ENCODE data around the gene OIT3.

Gene OIT3

DNA sequence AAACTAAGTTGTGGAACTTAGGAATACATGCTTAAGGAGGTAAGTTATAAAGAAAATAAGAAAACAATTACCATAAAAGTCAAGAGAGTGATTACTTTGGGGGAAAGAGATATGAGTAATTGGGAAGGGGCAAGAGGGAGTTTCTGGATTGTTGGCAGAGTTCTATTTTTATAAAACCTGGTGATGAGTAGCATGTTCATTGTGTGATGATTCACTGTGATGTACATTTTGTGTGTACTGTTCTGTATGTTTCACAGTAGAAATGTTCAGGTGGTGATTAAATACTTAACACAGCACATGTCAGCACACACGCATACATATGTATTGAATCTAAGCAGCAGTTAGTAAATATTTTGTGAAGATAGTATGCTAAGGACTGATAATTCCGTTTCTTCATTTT lies 9.7 kb upstream of the OIT3 start:
- ChIA-PET CTCF (interaction anchor here (0.5 kb wide), 1 partner anchor 104 kb away, joined by 3 read pairs; no protein-coding TSS in a partner anchor), POLR2A (no interaction called here)
- Histone ChIP-seq H3K27ac (ENCODE audit: extremely low read depth, low read depth, low read length) (no peak overlapping the region), H3K36me3 (ENCODE audit: control insufficient read depth in 2 of 2, insufficient read depth in 1 of 2, low read length in 2 of 2) (peaks cover 0 to 18% of the 10 kb centered on the region in 2 experiments; a peak in 1 of 3 replicates), H3K4me1 (ENCODE audit: control insufficient read depth, insufficient read depth, low read length) (no peaks in the 10 kb centered on the region), H3K4me3 (ENCODE audit: low read depth, low read length) (no peak overlapping the region), H3K9me3 (ENCODE audit: control insufficient read depth, insufficient read depth, low read depth, low read length) (no peaks in the 10 kb centered on the region)
- no peak for TF ChIP-seq HOXD13 (CRISPR knock-in tag; IDR thresholded peaks at IDR 0.05; ENCODE audit: borderline replicate concordance)

DNA sequence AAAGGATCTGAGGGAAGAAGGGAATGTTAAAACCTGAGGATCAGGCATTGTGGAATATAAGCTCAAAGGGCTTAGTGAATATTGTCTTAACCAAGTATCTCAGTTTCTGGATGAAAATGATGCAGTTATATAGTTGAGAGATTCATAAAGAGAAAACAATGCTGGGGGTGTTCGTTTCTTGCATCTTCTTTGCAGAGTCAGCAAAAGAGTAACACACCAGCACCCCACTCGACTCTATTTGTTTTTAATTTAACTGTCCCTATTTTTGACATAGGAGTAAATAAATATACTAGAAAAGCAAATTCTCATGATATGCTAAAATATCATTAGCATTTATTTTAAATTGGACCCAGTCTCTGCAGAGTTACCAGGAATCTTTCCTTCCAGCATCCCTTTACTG lies 7.6 kb upstream of the OIT3 start:
- TF ChIP-seq ZNF558 (tag by site-specific recombination; IDR thresholded peaks at IDR 0.05) (no peak), ZNF24 (tag by site-specific recombination; IDR thresholded peaks at IDR 0.05) (no peak), ZNF354C (tag by site-specific recombination; IDR thresholded peaks at IDR 0.05; ENCODE audit: borderline replicate concordance, low read depth) (no peak), HOXA7 (CRISPR knock-in tag; IDR thresholded peaks at IDR 0.05; ENCODE audit: borderline replicate concordance) (no peak), GLIS2 (tag by site-specific recombination; IDR thresholded peaks at IDR 0.05) (no peak), ZNF426 (tag by site-specific recombination; IDR thresholded peaks at IDR 0.05) (no peak), ZBTB20 (tag by site-specific recombination; IDR thresholded peaks at IDR 0.05) (no peak), ZNF510 (tag by site-specific recombination; IDR thresholded peaks at IDR 0.05; ENCODE audit: insufficient replicate concordance) (no peak), ZNF677 (tag by site-specific recombination; IDR thresholded peaks at IDR 0.05) (no peak), KLF8 (tag by site-specific recombination; IDR thresholded peaks at IDR 0.05) (no peak), KLF1 (tag by site-specific recombination; IDR thresholded peaks at IDR 0.05) (no peak), ZNF138 (tag by site-specific recombination; IDR thresholded peaks at IDR 0.05; ENCODE audit: borderline replicate concordance) (no peak), ZNF514 (tag by site-specific recombination; IDR thresholded peaks at IDR 0.05) (no peak)
- TF ChIP-seq, protein P1, sequence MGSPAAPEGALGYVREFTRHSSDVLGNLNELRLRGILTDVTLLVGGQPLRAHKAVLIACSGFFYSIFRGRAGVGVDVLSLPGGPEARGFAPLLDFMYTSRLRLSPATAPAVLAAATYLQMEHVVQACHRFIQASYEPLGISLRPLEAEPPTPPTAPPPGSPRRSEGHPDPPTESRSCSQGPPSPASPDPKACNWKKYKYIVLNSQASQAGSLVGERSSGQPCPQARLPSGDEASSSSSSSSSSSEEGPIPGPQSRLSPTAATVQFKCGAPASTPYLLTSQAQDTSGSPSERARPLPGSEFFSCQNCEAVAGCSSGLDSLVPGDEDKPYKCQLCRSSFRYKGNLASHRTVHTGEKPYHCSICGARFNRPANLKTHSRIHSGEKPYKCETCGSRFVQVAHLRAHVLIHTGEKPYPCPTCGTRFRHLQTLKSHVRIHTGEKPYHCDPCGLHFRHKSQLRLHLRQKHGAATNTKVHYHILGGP (tag by site-specific recombination; IDR thresholded peaks at IDR 0.05): no peak
- TF ChIP-seq, protein P2, sequence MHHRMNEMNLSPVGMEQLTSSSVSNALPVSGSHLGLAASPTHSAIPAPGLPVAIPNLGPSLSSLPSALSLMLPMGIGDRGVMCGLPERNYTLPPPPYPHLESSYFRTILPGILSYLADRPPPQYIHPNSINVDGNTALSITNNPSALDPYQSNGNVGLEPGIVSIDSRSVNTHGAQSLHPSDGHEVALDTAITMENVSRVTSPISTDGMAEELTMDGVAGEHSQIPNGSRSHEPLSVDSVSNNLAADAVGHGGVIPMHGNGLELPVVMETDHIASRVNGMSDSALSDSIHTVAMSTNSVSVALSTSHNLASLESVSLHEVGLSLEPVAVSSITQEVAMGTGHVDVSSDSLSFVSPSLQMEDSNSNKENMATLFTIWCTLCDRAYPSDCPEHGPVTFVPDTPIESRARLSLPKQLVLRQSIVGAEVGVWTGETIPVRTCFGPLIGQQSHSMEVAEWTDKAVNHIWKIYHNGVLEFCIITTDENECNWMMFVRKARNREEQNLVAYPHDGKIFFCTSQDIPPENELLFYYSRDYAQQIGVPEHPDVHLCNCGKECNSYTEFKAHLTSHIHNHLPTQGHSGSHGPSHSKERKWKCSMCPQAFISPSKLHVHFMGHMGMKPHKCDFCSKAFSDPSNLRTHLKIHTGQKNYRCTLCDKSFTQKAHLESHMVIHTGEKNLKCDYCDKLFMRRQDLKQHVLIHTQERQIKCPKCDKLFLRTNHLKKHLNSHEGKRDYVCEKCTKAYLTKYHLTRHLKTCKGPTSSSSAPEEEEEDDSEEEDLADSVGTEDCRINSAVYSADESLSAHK (tag by site-specific recombination; IDR thresholded peaks at IDR 0.05): no peak
- TF ChIP-seq, protein P3, sequence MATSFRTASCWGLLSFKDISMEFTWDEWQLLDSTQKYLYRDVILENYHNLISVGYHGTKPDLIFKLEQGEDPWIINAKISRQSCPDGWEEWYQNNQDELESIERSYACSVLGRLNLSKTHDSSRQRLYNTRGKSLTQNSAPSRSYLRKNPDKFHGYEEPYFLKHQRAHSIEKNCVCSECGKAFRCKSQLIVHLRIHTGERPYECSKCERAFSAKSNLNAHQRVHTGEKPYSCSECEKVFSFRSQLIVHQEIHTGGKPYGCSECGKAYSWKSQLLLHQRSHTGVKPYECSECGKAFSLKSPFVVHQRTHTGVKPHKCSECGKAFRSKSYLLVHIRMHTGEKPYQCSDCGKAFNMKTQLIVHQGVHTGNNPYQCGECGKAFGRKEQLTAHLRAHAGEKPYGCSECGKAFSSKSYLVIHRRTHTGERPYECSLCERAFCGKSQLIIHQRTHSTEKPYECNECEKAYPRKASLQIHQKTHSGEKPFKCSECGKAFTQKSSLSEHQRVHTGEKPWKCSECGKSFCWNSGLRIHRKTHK (tag by site-specific recombination; IDR thresholded peaks at IDR 0.05): no peak
- TF ChIP-seq, protein P4, sequence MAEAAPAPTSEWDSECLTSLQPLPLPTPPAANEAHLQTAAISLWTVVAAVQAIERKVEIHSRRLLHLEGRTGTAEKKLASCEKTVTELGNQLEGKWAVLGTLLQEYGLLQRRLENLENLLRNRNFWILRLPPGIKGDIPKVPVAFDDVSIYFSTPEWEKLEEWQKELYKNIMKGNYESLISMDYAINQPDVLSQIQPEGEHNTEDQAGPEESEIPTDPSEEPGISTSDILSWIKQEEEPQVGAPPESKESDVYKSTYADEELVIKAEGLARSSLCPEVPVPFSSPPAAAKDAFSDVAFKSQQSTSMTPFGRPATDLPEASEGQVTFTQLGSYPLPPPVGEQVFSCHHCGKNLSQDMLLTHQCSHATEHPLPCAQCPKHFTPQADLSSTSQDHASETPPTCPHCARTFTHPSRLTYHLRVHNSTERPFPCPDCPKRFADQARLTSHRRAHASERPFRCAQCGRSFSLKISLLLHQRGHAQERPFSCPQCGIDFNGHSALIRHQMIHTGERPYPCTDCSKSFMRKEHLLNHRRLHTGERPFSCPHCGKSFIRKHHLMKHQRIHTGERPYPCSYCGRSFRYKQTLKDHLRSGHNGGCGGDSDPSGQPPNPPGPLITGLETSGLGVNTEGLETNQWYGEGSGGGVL (tag by site-specific recombination; IDR thresholded peaks at IDR 0.05): no peak
- TF ChIP-seq, protein P5, sequence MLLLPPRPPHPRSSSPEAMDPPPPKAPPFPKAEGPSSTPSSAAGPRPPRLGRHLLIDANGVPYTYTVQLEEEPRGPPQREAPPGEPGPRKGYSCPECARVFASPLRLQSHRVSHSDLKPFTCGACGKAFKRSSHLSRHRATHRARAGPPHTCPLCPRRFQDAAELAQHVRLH (tag by site-specific recombination; IDR thresholded peaks at IDR 0.05): no peak
- TF ChIP-seq, protein P6, sequence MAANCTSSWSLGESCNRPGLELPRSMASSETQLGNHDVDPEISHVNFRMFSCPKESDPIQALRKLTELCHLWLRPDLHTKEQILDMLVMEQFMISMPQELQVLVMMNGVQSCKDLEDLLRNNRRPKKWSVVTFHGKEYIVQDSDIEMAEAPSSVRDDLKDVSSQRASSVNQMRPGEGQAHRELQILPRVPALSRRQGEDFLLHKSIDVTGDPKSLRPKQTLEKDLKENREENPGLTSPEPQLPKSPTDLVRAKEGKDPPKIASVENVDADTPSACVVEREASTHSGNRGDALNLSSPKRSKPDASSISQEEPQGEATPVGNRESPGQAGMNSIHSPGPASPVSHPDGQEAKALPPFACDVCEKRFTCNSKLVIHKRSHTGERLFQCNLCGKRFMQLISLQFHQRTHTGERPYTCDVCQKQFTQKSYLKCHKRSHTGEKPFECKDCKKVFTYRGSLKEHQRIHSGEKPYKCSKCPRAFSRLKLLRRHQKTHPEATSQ (tag by site-specific recombination; IDR thresholded peaks at IDR 0.05): no peak
- H3K4me3 ChIP-seq (ENCODE audit: low read depth, low read length): no peak overlapping the region
- no peaks in the 10 kb centered on the region; the same call in 1 of the 2 replicates for H3K4me1 ChIP-seq (ENCODE audit: control insufficient read depth, insufficient read depth, low read length)
- H3K36me3 ChIP-seq (ENCODE audit: control insufficient read depth in 2 of 2, insufficient read depth in 1 of 2, low read length in 2 of 2): peaks cover 0 to 18% of the 10 kb centered on the region in 2 experiments; a peak in 1 of 3 replicates
- H3K9me3 ChIP-seq (ENCODE audit: control insufficient read depth, insufficient read depth, low read depth, low read length): no peaks in the 10 kb centered on the region
- H3K27ac ChIP-seq (ENCODE audit: extremely low read depth, low read depth, low read length): no peak overlapping the region
- CTCF ChIA-PET: interaction anchor here (0.6 to 0.7 kb wide), 2 partner anchors 173 to 484 kb away, joined by 4 to 6 read pairs; no protein-coding TSS in a partner anchor
- POLR2A ChIA-PET: no interaction called here
